H9 (cell line): ENCODE measurements around the gene PRB3. TPM values are rescaled to one million over a fixed set of nuclear protein-coding genes. Genes with fewer than 3 reads are reported as not detected.

Experiments used
- DNase-seq: peaks from one replicate; pipeline ENCODE4 v3.0.0-alpha.2; 2017
- H2AFZ ChIP-seq: one replicate; pipeline ENCODE4 v1.6.1; 2013; ENCODE audit warnings: mild to moderate bottlenecking, low read length, control low read depth, moderate library complexity
- H2AK5ac ChIP-seq: 2 replicates; pipeline ENCODE4 v1.6.1; 2013; ENCODE audit warnings: low read length, control low read depth, mixed read lengths; ENCODE audit not compliant: insufficient read length
- H2BK120ac ChIP-seq: one replicate; pipeline ENCODE4 v1.6.1; 2013; ENCODE audit warnings: low read depth, mild to moderate bottlenecking, low read length, control low read depth, inconsistent platforms; ENCODE audit not compliant: poor library complexity, severe bottlenecking
- H2BK12ac ChIP-seq: 2 replicates; pipeline ENCODE4 v1.6.1; 2013; ENCODE audit warnings: low read length, control low read depth, mixed read lengths, low read depth; ENCODE audit not compliant: insufficient read length
- H2BK15ac ChIP-seq: 2 replicates; pipeline ENCODE4 v1.6.1; 2013; ENCODE audit warnings: low read depth, low read length, control low read depth
- H2BK20ac ChIP-seq: one replicate; pipeline ENCODE4 v1.6.1; 2013; ENCODE audit warnings: low read depth, mild to moderate bottlenecking, low read length, control low read depth, inconsistent platforms; ENCODE audit not compliant: poor library complexity, severe bottlenecking
- H2BK5ac ChIP-seq: 2 replicates; pipeline ENCODE4 v1.6.1; 2013; ENCODE audit warnings: low read length, control low read depth, mixed read lengths; ENCODE audit not compliant: insufficient read length
- H3K14ac ChIP-seq: 2 replicates; pipeline ENCODE4 v1.6.1; 2013; ENCODE audit warnings: low read length, control low read depth; ENCODE audit not compliant: insufficient read depth
- H3K18ac ChIP-seq: 2 replicates; pipeline ENCODE4 v1.6.1; 2013; ENCODE audit warnings: low read depth, mild to moderate bottlenecking, mixed read lengths, low read length, control low read depth; ENCODE audit not compliant: insufficient read length
- H3K23ac ChIP-seq: 2 replicates; pipeline ENCODE4 v1.6.1; 2013; ENCODE audit warnings: low read length, control low read depth, mixed read lengths, low read depth; ENCODE audit not compliant: insufficient read length
- H3K23me2 ChIP-seq: 2 replicates; pipeline ENCODE4 v1.6.1; 2013; ENCODE audit warnings: low read depth, mild to moderate bottlenecking, mixed read lengths, low read length, control low read depth; ENCODE audit not compliant: insufficient read length, poor library complexity, severe bottlenecking
- H3K27ac ChIP-seq: 2 replicates; pipeline ENCODE4 v1.5.1; 2013; ENCODE audit warnings: low read length, control low read depth, mixed read lengths, low read depth; ENCODE audit not compliant: insufficient read length
- H3K27me3 ChIP-seq: 2 replicates; pipeline ENCODE4 v1.6.1; 2013; ENCODE audit warnings: low read length, control low read depth, inconsistent platforms; ENCODE audit not compliant: insufficient read depth
- H3K4ac ChIP-seq: 2 replicates; pipeline ENCODE4 v1.6.1; 2013; ENCODE audit warnings: low read depth, mild to moderate bottlenecking, control low read depth, inconsistent platforms, low read length, moderate library complexity
- H3K4me1 ChIP-seq: 2 replicates; pipeline ENCODE4 v1.6.1; 2013; ENCODE audit warnings: low read length, control low read depth, inconsistent platforms; ENCODE audit not compliant: insufficient read depth
- H3K4me2 ChIP-seq: 2 replicates; pipeline ENCODE4 v1.6.1; 2013; ENCODE audit warnings: low read length, control low read depth, mixed read lengths; ENCODE audit not compliant: insufficient read length, insufficient read depth
- H3K56ac ChIP-seq: 2 replicates; pipeline ENCODE4 v1.6.1; 2013; ENCODE audit warnings: low read depth, mild to moderate bottlenecking, mixed read lengths, low read length, control low read depth; ENCODE audit not compliant: insufficient read length
- H3K79me1 ChIP-seq: 2 replicates; pipeline ENCODE4 v1.6.1; 2013; ENCODE audit warnings: low read depth, mild to moderate bottlenecking, moderate library complexity, low read length, control low read depth, inconsistent platforms; ENCODE audit not compliant: insufficient read depth, poor library complexity, severe bottlenecking
- H3K79me2 ChIP-seq: 2 replicates; pipeline ENCODE4 v1.6.1; 2013; ENCODE audit warnings: low read length, control low read depth, inconsistent platforms; ENCODE audit not compliant: insufficient read depth
- H3K9ac ChIP-seq: 2 replicates; pipeline ENCODE4 v1.6.1; 2013; ENCODE audit warnings: low read length, control low read depth, mixed read lengths; ENCODE audit not compliant: insufficient read length; ENCODE audit errors: extremely low read depth
- H3K9me3 ChIP-seq: one replicate; pipeline ENCODE4 v1.6.1; 2013; ENCODE audit warnings: low read depth, low read length, inconsistent platforms; ENCODE audit not compliant: control insufficient read depth
- H3T11ph ChIP-seq: one replicate; pipeline ENCODE4 v1.6.1; 2013; ENCODE audit warnings: mild to moderate bottlenecking, low read length, control low read depth, inconsistent platforms
- H4K20me1 ChIP-seq: one replicate; pipeline ENCODE4 v1.6.1; 2013; ENCODE audit not compliant: control insufficient read depth, insufficient read length, insufficient read depth
- H4K5ac ChIP-seq: 2 replicates; pipeline ENCODE4 v1.6.1; 2013; ENCODE audit warnings: low read depth, mild to moderate bottlenecking, mixed read lengths, low read length, control low read depth; ENCODE audit not compliant: insufficient read length
- H4K8ac ChIP-seq: replicated peaks from 2 replicates; pipeline ENCODE4 v1.6.1; 2013; ENCODE audit warnings: low read length, control low read depth, mixed read lengths, low read depth; ENCODE audit not compliant: insufficient read length
- H4K91ac ChIP-seq: 2 replicates; pipeline ENCODE4 v1.6.1; 2013; ENCODE audit warnings: low read depth, mild to moderate bottlenecking, moderate library complexity, mixed read lengths, low read length, control low read depth; ENCODE audit not compliant: insufficient read length
- H3K27ac Mint-ChIP-seq, 3 experiments: 2 replicates in 2 of 3; 3 replicates in 1 of 3; pipeline ENCODE4 v1.8.0; 2020 to 2021; ENCODE audit warnings: mixed read lengths in 3 of 3, mild to moderate bottlenecking in 1 of 3, moderate library complexity in 1 of 3
- H3K27me3 Mint-ChIP-seq: 2 replicates; pipeline ENCODE4 v1.8.0; 2021; ENCODE audit warnings: low read depth, mild to moderate bottlenecking, moderate library complexity, mixed read lengths
- H3K36me3 Mint-ChIP-seq, 3 experiments: 2 replicates in 2 of 3; 3 replicates in 1 of 3; pipeline ENCODE4 v1.8.0; 2020 to 2021; ENCODE audit warnings: low read depth in 3 of 3, mixed read lengths in 3 of 3; ENCODE audit not compliant: insufficient read depth in 1 of 3
- H3K4me1 Mint-ChIP-seq, 2 experiments: 2 replicates each; pipeline ENCODE4 v1.8.0; 2020; ENCODE audit warnings: mixed read lengths in 2 of 2
- H3K4me3 Mint-ChIP-seq, 2 experiments: 2 replicates in 1 of 2; 3 replicates in 1 of 2; pipeline ENCODE4 v1.8.0; 2020 to 2021; ENCODE audit warnings: mild to moderate bottlenecking in 2 of 2, mixed read lengths in 2 of 2, moderate library complexity in 1 of 2
- H3K9me3 Mint-ChIP-seq, 2 experiments: 2 replicates in 1 of 2; 3 replicates in 1 of 2; pipeline ENCODE4 v1.8.0; 2020; ENCODE audit warnings: mild to moderate bottlenecking in 2 of 2, mixed read lengths in 2 of 2, moderate library complexity in 1 of 2
- CTCF ChIP-seq: fragments of 200-600 bp; sonication (generic); conservative IDR thresholded peaks from 3 replicates; pipeline ENCODE4 v1.8.0; 2021; ENCODE audit warnings: antibody characterized with exemption, mild to moderate bottlenecking
- whole genome bisulfite sequencing: extraction: QIAGEN DNeasy Blood & Tissue Kit; methylation state at CpG from one replicate; pipeline ENCODE4 v1.1.7; 2013; ENCODE audit warnings: missing lambda C conversion rate, low lambda C conversion rate, mixed read lengths; ENCODE audit not compliant: insufficient read length; ENCODE audit errors: extremely low coverage; 5-methylcytosine and 5-hydroxymethylcytosine counted together
- long read RNA-seq: library from polyadenylated mRNA; unstranded; transcript quantifications from one replicate; pipeline ENCODE4 v2.0.0, GENCODE V29; 2020
- total RNA-seq: library from RNA; stranded (reverse); gene quantifications from 2 replicates; pipeline ENCODE4 v1.2.1, GENCODE V29; 2021

PRB3 gene
- 1.5 and 1.6 TPM in 2 replicates for total RNA-seq
- long read RNA-seq, partial matches to known transcripts = 0 of 4 reads
- long read RNA-seq, other reads (novel, unspliced or antisense) = 4 of 4 reads

DNA sequence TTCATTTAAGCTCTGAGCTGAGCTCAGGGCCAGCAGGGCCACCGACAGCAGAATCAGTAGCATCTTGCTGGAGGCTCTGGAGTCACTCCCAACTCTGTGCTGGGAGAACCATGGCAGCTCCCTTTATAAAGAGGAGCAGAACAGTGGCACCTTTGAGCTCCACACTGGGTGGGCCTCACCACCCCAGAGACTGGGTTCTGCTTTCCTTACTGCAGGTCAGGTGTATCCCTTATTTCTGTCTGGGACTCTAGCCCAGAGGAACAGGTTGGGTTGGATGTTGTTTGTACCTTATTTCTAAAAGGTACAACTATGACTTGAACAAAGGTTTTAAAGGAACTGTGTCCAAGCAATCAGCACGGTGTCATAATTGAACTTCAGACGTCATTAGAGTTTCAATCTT is at the start of gene PRB3:
TSS of gene PRB3 (minus strand) at position 101 of the 400 bp plus-strand sequence. CDS start at position 63, 38 bp downstream.
- Histone ChIP-seq H3K23ac (no peak within 1 kb of the TSS), H2AK5ac (no peak within 1 kb of the TSS), H4K20me1 (no peaks in the 10 kb centered on the region), H3K79me1 (no peaks in the 10 kb centered on the region), H4K91ac (no peak within 1 kb of the TSS), H4K8ac (no peak within 1 kb of the TSS), H2BK120ac (no peak within 1 kb of the TSS), H4K5ac (no peak within 1 kb of the TSS), H3K14ac (no peak within 1 kb of the TSS), H3K4ac (no peak within 1 kb of the TSS), H3K4me2 (no peak within 1 kb of the TSS), H3K9ac (no peak within 1 kb of the TSS), H3T11ph (no peak within 1 kb of the TSS), H2AFZ (no peak within 1 kb of the TSS), H2BK15ac (no peak within 1 kb of the TSS), H3K9me3 (no peaks in the 10 kb centered on the region), H3K18ac (no peak within 1 kb of the TSS), H3K56ac (no peak within 1 kb of the TSS), H3K27me3 (no peaks in the 10 kb centered on the region), H3K23me2 (no peaks in the 10 kb centered on the region), H2BK20ac (no peak within 1 kb of the TSS), H3K27ac (no peak within 1 kb of the TSS), H2BK5ac (no peak within 1 kb of the TSS), H3K79me2 (no peaks in the 10 kb centered on the region), H2BK12ac (no peak within 1 kb of the TSS), H3K4me1 (no peaks in the 10 kb centered on the region)
- TF ChIP-seq CTCF = no peak
- WGBS = no CpG with 5 or more reads among the region's 3 CpGs
- Mint-ChIP-seq H3K4me1 (no peaks in the 10 kb centered on the region), H3K27me3 (no peaks in the 10 kb centered on the region), H3K36me3 (no peaks in the 10 kb centered on the region), H3K4me3 (no peak within 1 kb of the TSS), H3K9me3 (no peaks in the 10 kb centered on the region), H3K27ac (no peak within 1 kb of the TSS)
- no peak for DNase-seq
